Kidney epithelial cell (primary cell): ENCODE measurements around the gene CTRL. TPM values are rescaled to one million over a fixed set of nuclear protein-coding genes. Genes with fewer than 3 reads are reported as not detected.

Experiments
- DNase-seq: peaks from one replicate; pipeline ENCODE4 v3.0.0-alpha.2; 2010; ENCODE audit warnings: low read depth
- H3K27me3 ChIP-seq: 2 replicates; pipeline ENCODE4 v1.6.0; 2011; ENCODE audit warnings: low read length; ENCODE audit not compliant: control insufficient read depth, insufficient read depth
- H3K36me3 ChIP-seq: 2 replicates; pipeline ENCODE4 v1.5.1; 2011; ENCODE audit warnings: low read length; ENCODE audit not compliant: control insufficient read depth, insufficient read depth
- H3K4me3 ChIP-seq: 2 replicates; pipeline ENCODE4 v1.5.1; 2011; ENCODE audit warnings: low read depth, mild to moderate bottlenecking, control low read depth, low read length
- total RNA-seq: library from RNA; depleted of rRNA; stranded (reverse); fragments of >200 nt; gene quantifications from 2 replicates; pipeline ENCODE4 v1.2.3, GENCODE V29; 2015
- TF ChIP-seq, protein P1 (sequence below): IDR thresholded peaks from 2 replicates; pipeline ENCODE4 v1.5.1; 2011; ENCODE audit warnings: mild to moderate bottlenecking, moderate library complexity, low read length, control low read depth, inconsistent platforms; ENCODE audit not compliant: insufficient read depth, poor library complexity, severe bottlenecking

Gene CTRL
- total RNA-seq, 1 donor from 2014 or later, result not detected

DNA sequence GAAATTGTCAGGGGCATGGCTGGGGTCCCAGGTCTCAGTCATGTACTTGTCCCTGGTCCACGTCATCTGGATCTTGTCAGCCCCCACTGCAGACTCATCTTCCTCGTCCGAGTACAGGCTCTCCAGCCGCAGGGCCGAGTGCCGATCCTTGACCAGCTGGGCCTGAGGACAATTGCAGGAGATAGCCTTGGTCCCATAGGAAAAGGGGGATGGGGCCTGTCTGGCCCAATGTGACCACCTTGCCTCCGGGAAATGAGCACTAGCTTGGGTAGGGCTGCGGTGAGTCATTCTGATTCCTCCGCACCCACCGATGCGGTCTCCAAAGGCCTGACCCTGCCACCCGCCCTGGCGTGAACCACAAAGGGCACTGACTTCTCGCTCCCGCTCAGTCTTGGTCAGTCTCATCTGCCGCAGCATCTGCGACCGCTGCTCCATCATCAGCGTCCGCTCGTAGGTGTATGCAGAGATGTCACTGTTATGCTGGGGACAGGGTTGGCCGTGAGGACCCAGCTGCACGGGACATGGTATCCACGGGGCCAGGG lies 13.8 kb upstream of the CTRL start:
- H3K4me3 ChIP-seq, result no peak overlapping the region
- no peak for DNase-seq
- no peaks in the 10 kb centered on the region for H3K27me3 ChIP-seq
- peaks cover 1% of the 10 kb centered on the region for H3K36me3 ChIP-seq
- TF ChIP-seq, protein P1, sequence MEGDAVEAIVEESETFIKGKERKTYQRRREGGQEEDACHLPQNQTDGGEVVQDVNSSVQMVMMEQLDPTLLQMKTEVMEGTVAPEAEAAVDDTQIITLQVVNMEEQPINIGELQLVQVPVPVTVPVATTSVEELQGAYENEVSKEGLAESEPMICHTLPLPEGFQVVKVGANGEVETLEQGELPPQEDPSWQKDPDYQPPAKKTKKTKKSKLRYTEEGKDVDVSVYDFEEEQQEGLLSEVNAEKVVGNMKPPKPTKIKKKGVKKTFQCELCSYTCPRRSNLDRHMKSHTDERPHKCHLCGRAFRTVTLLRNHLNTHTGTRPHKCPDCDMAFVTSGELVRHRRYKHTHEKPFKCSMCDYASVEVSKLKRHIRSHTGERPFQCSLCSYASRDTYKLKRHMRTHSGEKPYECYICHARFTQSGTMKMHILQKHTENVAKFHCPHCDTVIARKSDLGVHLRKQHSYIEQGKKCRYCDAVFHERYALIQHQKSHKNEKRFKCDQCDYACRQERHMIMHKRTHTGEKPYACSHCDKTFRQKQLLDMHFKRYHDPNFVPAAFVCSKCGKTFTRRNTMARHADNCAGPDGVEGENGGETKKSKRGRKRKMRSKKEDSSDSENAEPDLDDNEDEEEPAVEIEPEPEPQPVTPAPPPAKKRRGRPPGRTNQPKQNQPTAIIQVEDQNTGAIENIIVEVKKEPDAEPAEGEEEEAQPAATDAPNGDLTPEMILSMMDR, result no peak

DNA sequence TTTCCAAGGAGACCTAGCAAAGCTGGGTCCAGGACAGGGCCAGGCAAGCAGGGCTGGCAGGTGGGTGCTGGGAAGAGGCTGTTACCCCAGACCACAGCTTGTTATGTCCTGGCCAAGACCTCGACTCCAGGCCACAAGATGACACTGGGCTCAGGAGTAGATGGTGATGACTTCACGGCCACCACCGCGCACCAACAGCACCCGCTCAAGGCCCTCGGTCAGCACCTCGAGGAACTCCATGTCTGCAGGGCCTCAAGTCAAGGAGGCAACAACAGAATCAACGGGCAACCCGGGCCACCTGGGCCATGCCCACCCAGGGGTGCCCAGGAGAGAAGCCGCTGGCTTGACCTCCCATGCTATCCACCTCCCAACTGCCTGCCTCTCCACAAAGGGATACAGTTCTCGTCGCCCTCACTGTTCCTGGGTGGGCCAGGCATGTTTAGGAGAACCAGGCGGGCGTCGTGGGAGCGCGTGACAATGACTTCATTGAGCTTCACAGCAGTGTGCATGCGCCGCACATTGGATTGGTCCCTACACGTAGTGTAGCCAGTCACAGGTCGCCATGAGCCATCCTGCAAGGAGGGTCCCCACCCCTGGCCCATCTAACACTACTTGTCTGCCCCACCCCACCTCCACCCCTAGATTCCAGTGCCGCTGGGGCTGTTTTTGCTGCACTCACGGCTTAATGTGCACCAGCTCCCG lies 13.2 kb upstream of the CTRL start:
- no peak for DNase-seq
- peaks cover 1% of the 10 kb centered on the region for H3K36me3 ChIP-seq
- no peak overlapping the region for H3K4me3 ChIP-seq
- H3K27me3 ChIP-seq, result no peaks in the 10 kb centered on the region
- TF ChIP-seq, protein P1, result no peak

DNA sequence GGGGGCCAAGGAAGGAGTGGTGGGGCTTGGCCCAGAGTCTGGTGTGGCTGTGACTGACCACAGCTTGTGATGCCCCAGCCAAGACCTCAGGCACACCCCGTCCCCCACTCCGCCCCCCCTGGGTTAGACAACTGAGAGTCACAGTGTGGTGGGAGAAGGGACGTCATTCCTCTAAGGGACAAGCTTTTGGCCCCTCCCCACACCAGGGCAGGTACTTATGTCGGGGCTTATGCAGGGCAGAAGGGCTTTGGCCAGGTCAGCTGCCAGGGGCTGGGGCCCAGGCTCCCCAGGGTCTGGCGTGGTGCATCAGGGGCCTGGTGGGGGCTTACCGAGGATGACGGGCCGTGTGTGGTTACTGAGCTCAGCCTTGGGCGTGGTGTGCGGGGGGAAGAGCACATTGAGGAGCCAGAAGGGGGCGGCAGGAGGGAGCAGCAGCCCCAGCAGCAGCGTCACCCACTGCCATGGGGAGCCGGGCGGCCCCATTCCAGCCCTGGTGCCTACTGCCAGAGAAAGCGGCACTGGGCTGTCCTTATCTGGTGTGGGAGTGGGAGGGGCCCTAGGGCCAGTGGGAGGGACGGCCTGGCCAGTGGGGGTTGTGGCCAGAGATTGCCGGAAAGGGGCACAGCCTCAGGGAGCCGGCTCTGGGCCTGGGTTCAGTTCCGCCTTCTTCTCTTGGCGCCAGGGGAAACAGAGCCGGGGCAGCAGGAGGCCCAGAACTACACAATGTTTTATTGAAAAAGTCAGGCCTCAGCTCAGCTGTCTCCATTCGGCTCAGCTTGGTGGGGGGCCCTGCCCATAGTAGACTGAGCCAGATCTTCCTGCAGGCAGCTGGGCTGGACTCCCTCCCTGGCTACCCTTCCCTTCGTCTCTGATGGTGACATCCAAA lies 12.2 kb upstream of the CTRL start, which contains the start of gene LCAT:
Gene LCAT, minus strand, starts transcription at position 502 of the 886 bp plus-strand sequence. Its CDS starts 19 bp downstream, at position 483.
- Histone ChIP-seq H3K27me3 (no peaks in the 10 kb centered on the region), H3K36me3 (peaks cover 1% of the 10 kb centered on the region), H3K4me3 (no peak within 1 kb of the TSS)
- DNase-seq, result no peak
- TF ChIP-seq, protein P1, result no peak

DNA sequence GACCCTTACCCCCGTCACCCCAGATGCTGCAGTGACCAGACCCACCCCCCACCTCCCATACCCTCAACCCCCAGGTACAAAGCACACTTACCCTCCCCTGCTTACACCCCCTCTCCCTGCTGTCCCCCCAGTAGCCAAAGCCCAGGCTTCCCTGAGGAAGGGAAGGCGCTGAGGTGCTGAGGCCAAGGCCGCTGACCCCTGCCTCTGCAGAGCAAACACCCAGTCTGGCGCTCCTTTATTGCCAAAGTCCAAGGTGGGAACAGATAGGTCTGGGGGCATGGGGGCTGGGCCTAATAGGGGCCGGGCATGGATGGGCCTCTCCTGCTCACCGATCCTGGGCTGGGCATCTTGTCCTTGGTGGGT lies 11.6 kb upstream of the CTRL start:
- TF ChIP-seq, protein P1, result no peak
- Histone ChIP-seq H3K27me3 (no peaks in the 10 kb centered on the region), H3K36me3 (peaks cover 1% of the 10 kb centered on the region), H3K4me3 (no peak overlapping the region)
- DNase-seq, result no peak

DNA sequence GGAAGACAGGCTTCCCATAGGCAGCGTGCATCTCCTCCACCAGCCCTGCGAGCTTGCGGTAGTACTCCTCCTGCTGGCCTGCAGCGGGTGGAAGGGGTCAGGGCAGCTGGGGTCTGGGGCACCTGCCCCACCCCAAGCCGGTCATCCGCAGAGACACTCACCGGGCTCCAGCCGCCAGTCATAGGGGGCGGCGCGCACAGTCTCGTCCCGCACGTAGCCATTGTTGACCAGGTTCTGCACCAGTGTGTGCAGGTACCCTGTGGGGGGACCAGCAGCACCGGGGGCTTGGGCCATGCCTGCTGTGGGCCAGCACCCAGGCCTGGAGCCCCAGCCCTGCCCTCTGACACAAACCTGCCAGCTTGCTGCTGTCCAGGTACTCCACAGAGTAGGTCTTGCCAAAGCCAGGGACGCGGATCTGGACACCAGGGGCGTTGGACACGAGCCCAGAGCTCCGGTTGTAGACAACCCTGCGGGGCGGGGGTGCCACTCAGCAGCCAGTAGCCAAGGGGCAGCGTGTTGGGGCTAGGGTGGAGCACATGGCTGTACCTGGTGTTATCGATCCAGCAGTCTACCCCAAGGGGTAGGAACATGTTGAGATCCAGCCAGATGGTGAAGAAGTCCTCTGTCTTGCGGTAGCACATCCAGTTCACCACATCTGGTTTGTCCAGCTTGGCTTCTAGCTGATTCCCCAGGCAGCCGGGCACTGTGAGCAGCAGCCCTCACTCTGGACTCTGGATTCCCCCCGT lies 11.0 kb upstream of the CTRL start:
- Histone ChIP-seq H3K27me3 (no peaks in the 10 kb centered on the region), H3K36me3 (peaks cover 1% of the 10 kb centered on the region), H3K4me3 (no peak overlapping the region)
- TF ChIP-seq, protein P1, result no peak
- no peak for DNase-seq
